Measurements from ENCODE around the gene TEAD4. TPM values are rescaled to one million over a fixed set of nuclear protein-coding genes. Genes with fewer than 3 reads are reported as not detected.
A peak's percentile ranks its signal among the peaks of the same experiment; 100 is the strongest.

Gene TEAD4
- total and polyA plus RNA-seq, 12 donors: 4.7 to 45.6 (median 11.4) TPM

DNA sequence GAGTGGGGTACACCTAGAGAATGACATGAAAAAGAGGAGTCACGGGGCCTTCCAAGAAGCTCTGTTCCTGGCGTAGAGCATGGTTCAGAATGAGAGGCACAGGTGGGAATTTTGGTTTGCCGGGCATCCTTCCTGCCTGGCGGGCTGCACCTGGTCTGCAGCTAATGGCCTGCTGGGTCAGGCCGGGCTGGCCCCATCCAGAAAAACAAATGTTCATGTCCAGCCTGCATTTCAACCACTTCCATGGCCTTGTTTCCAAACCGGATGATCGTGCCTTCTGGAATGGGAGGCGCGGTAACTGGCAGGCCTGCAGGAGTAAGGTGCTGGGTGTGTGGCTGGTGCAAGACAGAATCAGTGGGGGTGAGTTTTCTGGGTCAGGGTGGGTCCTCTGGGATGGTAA is 14.4 kb downstream of the TEAD4 start:
- DNase-seq (no peak), ATAC-seq (no peak)
- intact Hi-C loops (cut with DNase I): no loop called here
- no peaks in the 10 kb centered on the region for H3K9me3 ChIP-seq
- no peaks in the 10 kb centered on the region for H3K27me3 ChIP-seq
- peaks cover 0 to 23% (median 0%) of the 10 kb centered on the region in 9 donors for H3K36me3 ChIP-seq
- H3K4me1 ChIP-seq: peaks cover 0 to 27% (median 11%) of the 10 kb centered on the region in 9 donors
- no peak overlapping the region for H3K4me3 ChIP-seq
- 94 to 95% methylated on average over 9 of the region's 9 CpGs for WGBS, 2 donors
- no peak overlapping the region for H3K27ac ChIP-seq
- TF ChIP-seq, protein P1, sequence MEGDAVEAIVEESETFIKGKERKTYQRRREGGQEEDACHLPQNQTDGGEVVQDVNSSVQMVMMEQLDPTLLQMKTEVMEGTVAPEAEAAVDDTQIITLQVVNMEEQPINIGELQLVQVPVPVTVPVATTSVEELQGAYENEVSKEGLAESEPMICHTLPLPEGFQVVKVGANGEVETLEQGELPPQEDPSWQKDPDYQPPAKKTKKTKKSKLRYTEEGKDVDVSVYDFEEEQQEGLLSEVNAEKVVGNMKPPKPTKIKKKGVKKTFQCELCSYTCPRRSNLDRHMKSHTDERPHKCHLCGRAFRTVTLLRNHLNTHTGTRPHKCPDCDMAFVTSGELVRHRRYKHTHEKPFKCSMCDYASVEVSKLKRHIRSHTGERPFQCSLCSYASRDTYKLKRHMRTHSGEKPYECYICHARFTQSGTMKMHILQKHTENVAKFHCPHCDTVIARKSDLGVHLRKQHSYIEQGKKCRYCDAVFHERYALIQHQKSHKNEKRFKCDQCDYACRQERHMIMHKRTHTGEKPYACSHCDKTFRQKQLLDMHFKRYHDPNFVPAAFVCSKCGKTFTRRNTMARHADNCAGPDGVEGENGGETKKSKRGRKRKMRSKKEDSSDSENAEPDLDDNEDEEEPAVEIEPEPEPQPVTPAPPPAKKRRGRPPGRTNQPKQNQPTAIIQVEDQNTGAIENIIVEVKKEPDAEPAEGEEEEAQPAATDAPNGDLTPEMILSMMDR (IDR thresholded peaks at IDR 0.05): no peak

DNA sequence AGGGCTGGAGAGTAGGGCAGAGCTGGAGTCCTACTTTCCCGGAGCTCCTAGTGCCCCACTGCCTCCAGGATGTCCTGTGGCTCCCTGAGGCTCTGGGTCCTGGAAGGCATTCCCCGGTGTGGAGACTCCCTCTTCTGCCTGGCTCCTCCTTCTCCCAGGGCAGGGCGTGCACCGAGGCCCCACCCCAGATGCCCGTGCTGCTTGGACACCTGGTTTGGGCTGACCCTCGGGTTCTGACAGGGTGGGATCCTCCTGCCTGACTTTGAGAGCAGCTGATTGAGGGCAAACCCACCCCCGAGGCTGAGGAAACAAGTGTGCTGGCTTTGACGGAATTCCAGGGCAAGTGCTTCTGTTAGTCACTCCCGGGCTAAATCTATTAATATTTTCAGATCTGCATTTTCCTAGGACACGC is 15.4 kb downstream of the TEAD4 start:
- no peak for DNase-seq
- H3K27ac ChIP-seq: peak overlapping the region in 1 of 10 donors; percentile 31
- H3K27me3 ChIP-seq: no peaks in the 10 kb centered on the region
- peak in 7 of 8 donors; percentile 16 to 66 (median 52) for ATAC-seq
- intact Hi-C loops (cut with DNase I): no loop called here
- H3K9me3 ChIP-seq: no peaks in the 10 kb centered on the region
- H3K36me3 ChIP-seq: peaks cover 0 to 25% (median 0%) of the 10 kb centered on the region in 9 donors
- TF ChIP-seq, protein P1 (IDR thresholded peaks at IDR 0.05): no peak
- peaks cover 0 to 27% (median 11%) of the 10 kb centered on the region in 9 donors for H3K4me1 ChIP-seq
- peak overlapping the region in 3 of 10 donors; percentile 30 to 31 (median 31) for H3K4me3 ChIP-seq
- 17 to 21% methylated on average over 10 of the region's 10 CpGs for WGBS, 2 donors

DNA sequence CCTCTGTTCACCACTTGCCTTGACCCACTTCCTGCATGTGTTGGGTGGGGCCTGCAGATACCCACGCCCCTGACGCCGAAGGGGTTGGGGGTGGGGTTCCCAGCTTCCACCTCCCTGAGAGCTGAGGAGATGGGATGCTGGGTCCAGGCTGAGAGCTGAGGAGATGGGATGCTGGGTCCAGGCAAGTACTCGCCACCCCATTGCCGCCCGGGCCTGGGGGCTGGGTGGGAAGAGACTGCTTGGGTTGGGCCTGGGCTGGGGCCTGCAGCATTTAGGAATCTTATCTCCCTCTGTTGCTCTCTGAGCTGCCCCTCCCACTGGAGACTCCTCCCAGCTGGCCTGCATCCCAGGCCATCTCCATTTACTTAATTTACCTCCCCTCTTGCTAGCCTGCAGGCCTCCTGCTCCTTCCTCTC is 17.4 kb downstream of the TEAD4 start:
- 54 to 68% methylated on average over 6 of the region's 6 CpGs for WGBS, 2 donors
- no peaks in the 10 kb centered on the region for H3K9me3 ChIP-seq
- intact Hi-C loops (cut with DNase I): no loop called here
- peaks cover 0 to 18% (median 0%) of the 10 kb centered on the region in 9 donors for H3K36me3 ChIP-seq
- H3K4me3 ChIP-seq: no peak overlapping the region
- peak in 3 of 8 donors; percentile 23 to 51 (median 30) for ATAC-seq
- no peak overlapping the region for H3K27ac ChIP-seq
- no peak for DNase-seq
- H3K4me1 ChIP-seq: peaks cover 0 to 27% (median 12%) of the 10 kb centered on the region in 9 donors
- TF ChIP-seq, protein P1 (IDR thresholded peaks at IDR 0.05): no peak
- H3K27me3 ChIP-seq: no peaks in the 10 kb centered on the region

DNA sequence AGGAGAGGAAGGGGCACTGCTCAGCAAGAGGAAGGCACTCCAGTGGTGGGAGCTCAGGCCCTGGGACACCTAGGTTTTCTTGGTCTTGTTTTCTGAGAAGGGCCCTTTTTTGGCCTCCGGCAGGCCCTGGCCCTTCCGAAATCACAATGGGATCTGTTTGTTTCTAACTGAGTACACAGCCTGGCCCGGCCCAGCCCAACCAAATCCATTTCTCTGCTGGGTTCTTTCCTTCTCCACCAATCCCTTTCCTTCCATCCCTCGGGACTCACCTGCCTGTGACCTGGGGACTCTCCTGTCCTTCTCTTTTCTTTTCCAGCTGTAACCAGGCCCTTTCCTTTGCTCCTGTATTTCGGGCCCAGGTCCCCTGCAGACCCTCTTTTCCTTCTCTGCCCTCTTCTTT is 18.6 kb downstream of the TEAD4 start:
- H3K4me3 ChIP-seq: no peak overlapping the region
- DNase-seq (no peak), ATAC-seq (no peak)
- peaks cover 0 to 18% (median 0%) of the 10 kb centered on the region in 9 donors for H3K36me3 ChIP-seq
- TF ChIP-seq, protein P1 (IDR thresholded peaks at IDR 0.05): no peak
- H3K27me3 ChIP-seq: no peaks in the 10 kb centered on the region
- H3K4me1 ChIP-seq: peaks cover 0 to 38% (median 18%) of the 10 kb centered on the region in 9 donors
- H3K27ac ChIP-seq: no peak overlapping the region
- intact Hi-C loops (cut with DNase I): no loop called here
- no peaks in the 10 kb centered on the region for H3K9me3 ChIP-seq
- WGBS, 2 donors: 95 to 97% methylated on average over 5 of the region's 5 CpGs

All from heart right ventricle (tissue), 16 donors.